GM12892 (cell line): ENCODE results near the gene SCYGR8.

ENCODE experiments used
- POLR2A ChIP-seq: IDR thresholded peaks from 2 replicates; pipeline ENCODE4 v1.6.1; 2011; ENCODE audit warnings: low read depth, low read length, control low read depth
- POLR2AphosphoS5 ChIP-seq: IDR thresholded peaks from 2 replicates; pipeline ENCODE4 v1.6.1; 2011; ENCODE audit warnings: low read depth, low read length, control low read depth
- TAF1 ChIP-seq: IDR thresholded peaks from 2 replicates; pipeline ENCODE4 v1.6.1; 2011; ENCODE audit warnings: low read depth, mild to moderate bottlenecking, control low read depth, low read length, borderline replicate concordance

DNA sequence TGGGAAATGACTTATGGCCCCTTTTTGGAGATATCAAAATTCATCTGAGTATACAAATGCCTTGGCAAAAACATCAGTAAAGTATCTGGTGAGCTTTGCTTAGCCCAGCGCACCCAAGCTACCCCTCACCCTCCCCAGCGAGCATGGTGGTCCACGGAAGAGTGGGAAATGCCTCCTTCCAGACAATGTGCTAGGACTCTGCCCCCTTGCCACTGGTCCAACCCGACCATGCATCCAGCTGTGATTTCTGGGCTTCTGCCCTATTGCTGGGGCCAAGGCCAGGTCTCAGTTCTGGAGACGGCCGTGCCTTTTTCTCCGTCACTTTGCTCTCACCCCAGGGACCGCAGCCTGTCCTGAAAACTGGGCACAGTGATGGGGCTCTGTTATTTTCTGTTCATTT, 36.1 kb downstream of the SCYGR8 start:
- TF ChIP-seq POLR2AphosphoS5 (no peak), TAF1 (no peak), POLR2A (no peak)
